PC-9 (cell line): Measurements from ENCODE around the gene CRYGN. TPM values are rescaled to one million over a fixed set of nuclear protein-coding genes. Genes with fewer than 3 reads are reported as not detected.

ENCODE experiments used
- Bru-seq: library from RNA; stranded (reverse); fragments of 400-500 nt; gene quantifications from one replicate; lab custom pipeline; 2021; lab: Mats Ljungman, UMichigan
- BruChase-seq, 2 experiments: library from RNA; stranded (reverse); fragments of 400-500 nt; gene quantifications; one replicate each; lab custom pipeline; 2021; lab: Mats Ljungman, UMichigan
- BruUV-seq: library from RNA; stranded (reverse); fragments of 400-500 nt; replicated peaks from 2 replicates; lab custom pipeline; 2021; lab: Mats Ljungman, UMichigan
- CTCF ChIA-PET: fragments of 300-600 bp; sonication (Branson Sonifier 250); formaldehyde crosslinking; loops from one replicate; lab custom pipeline; 2022; ENCODE audit warnings: antibody characterized with exemption; lab: Charles Lee
- POLR2A ChIA-PET: fragments of 300-600 bp; sonication (Branson Sonifier 250); formaldehyde crosslinking; loops from one replicate; lab custom pipeline; 2022; ENCODE audit warnings: antibody characterized with exemption; ENCODE audit not compliant: unreplicated experiment; lab: Charles Lee
- DNase-seq, 2 experiments: peaks; one replicate each; pipeline versions ENCODE4 v3.0.0 to v3.0.0-alpha.2; 2015 to 2022; ENCODE audit warnings: mixed read lengths in 1 of 2
- H2AFZ ChIP-seq: fragments of 200-600 bp; sonication (generic); 2 replicates; pipeline ENCODE4 v1.8.1; 2017; ENCODE audit warnings: antibody characterized with exemption
- H3F3A ChIP-seq: fragments of 200-600 bp; sonication (generic); 2 replicates; pipeline ENCODE4 v1.8.1; 2017; ENCODE audit warnings: antibody characterized with exemption, mild to moderate bottlenecking, low read depth; ENCODE audit not compliant: insufficient read depth
- H3K27ac ChIP-seq: fragments of 200-600 bp; sonication (generic); 2 replicates; pipeline ENCODE4 v1.6.1; 2016; ENCODE audit warnings: mixed run types
- H3K27me3 ChIP-seq: fragments of 200-600 bp; sonication (generic); 2 replicates; pipeline ENCODE4 v1.6.1; 2016; ENCODE audit warnings: low read depth, mixed run types; ENCODE audit not compliant: insufficient read depth
- H3K36me3 ChIP-seq: fragments of 200-600 bp; sonication (generic); 2 replicates; pipeline ENCODE4 v1.6.1; 2016; ENCODE audit warnings: low read depth, mixed run types
- H3K4me1 ChIP-seq: fragments of 200-600 bp; sonication (generic); replicated peaks from 2 replicates; pipeline ENCODE4 v1.6.1; 2016; ENCODE audit warnings: mixed run types; ENCODE audit not compliant: insufficient read depth
- H3K4me2 ChIP-seq: fragments of 200-600 bp; sonication (generic); 2 replicates; pipeline ENCODE4 v1.6.1; 2017; ENCODE audit warnings: mixed run types
- H3K4me3 ChIP-seq: fragments of 200-600 bp; sonication (generic); 2 replicates; pipeline ENCODE4 v1.6.1; 2016; ENCODE audit warnings: mixed run types
- H3K79me2 ChIP-seq: fragments of 200-600 bp; sonication (generic); 2 replicates; pipeline ENCODE4 v1.6.1; 2017; ENCODE audit warnings: low read depth, mixed run types
- H3K9me2 ChIP-seq: fragments of 200-600 bp; sonication (generic); 2 replicates; pipeline ENCODE4 v1.8.1; 2017; ENCODE audit warnings: mild to moderate bottlenecking; ENCODE audit not compliant: insufficient read depth
- H3K9me3 ChIP-seq: fragments of 200-600 bp; sonication (generic); 2 replicates; pipeline ENCODE4 v1.8.1; 2016; ENCODE audit warnings: low read depth; ENCODE audit not compliant: insufficient read depth
- H4K20me1 ChIP-seq: fragments of 200-600 bp; sonication (generic); 2 replicates; pipeline ENCODE4 v1.8.1; 2017; ENCODE audit not compliant: insufficient read depth
- EZH2 ChIP-seq: fragments of 200-600 bp; sonication (generic); IDR thresholded peaks from 2 replicates; pipeline ENCODE4 v1.8.0; 2017; ENCODE audit warnings: antibody characterized with exemption, low read depth
- intact Hi-C: fragments of 100-400 bp; cut with micrococcal nuclease; formaldehyde crosslinking; loops from one replicate; pipeline ENCODE4 v1.10.0; 2022; ENCODE audit not compliant: unreplicated experiment
- long read RNA-seq: library from polyadenylated mRNA; stranded (forward); transcript quantifications from one replicate; pipeline ENCODE4 v2.0.0, GENCODE V29; 2022
- total RNA-seq: library from RNA; stranded (reverse); gene quantifications from 2 replicates; pipeline ENCODE4 v1.2.3, GENCODE V29; 2021
- TF ChIP-seq, protein P1 (sequence below): fragments of 200-600 bp; sonication (generic); conservative IDR thresholded peaks from 2 replicates; pipeline ENCODE4 v1.6.1; 2017; ENCODE audit warnings: mixed run types, antibody characterized with exemption, mild to moderate bottlenecking, moderate library complexity

CRYGN gene, protein sequence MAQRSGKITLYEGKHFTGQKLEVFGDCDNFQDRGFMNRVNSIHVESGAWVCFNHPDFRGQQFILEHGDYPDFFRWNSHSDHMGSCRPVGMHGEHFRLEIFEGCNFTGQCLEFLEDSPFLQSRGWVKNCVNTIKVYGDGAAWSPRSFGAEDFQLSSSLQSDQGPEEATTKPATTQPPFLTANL
- total RNA-seq = 1.0 and 1.2 TPM in 2 replicates
- Bru-seq, nascent RNA = percentile 17 among the genes with signal in this experiment
- percentile 25 among the genes with signal in this experiment for BruChase-seq, experiment 1, labeled RNA remaining after a 2-hour chase
- percentile 3 among the genes with signal in this experiment for BruChase-seq, experiment 2, labeled RNA remaining after a 6-hour chase
- long read RNA-seq = 0 reads

DNA sequence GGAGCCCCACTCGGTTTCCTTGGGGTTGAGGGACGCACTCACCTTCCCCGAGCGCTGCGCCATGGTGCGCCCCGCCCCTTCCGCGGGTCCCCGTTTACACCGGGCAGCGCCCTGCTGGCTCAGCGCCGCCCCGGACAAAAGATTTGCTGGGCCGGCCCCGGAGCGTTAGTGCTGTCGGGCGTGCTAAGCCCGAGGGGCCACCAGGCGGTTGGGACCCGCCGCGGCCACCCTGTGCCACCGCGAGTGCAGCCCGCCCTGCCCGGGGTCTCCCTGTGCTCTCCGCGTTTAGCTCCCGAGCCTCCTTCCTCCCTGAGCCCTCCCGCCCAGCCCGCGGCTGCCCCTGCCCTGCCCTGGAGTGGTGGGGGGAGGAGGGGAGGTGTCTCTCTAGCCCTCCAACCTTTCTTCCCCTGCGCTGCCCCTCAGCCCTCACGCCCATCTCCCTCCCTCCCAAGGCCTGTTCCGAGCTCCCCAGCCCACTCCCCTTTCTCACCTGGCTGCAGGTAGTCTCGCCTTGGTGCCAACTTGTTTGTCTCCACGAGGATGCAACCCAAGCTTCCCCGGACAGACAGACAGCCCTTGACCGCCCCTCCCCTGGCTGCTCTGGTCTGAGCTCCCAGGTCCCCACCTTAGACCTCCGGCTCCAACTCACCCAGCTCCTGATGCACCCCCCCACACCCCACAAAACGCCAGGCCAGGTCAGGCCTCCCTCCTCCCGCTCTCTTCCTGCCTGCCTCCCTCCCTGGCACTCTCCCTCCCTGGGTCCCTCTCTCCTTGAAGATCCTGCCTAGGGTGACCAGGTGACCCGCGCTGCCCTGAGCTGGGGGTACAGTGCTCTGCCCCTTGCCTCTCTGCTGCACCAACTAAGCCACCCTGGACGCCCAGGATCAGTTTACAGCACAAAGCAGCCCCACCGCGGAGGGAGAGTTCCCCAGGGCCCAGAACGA is at the start of gene CRYGN:
CRYGN (minus strand) TSS at position 287 of the 944 bp plus-strand sequence; CDS start at position 63, 224 bp downstream.
- peaks cover 10% of the 10 kb centered on the region; the same call in 1 of the 2 replicates for H3K27me3 ChIP-seq
- no peaks in the 10 kb centered on the region for H3F3A ChIP-seq
- ChIA-PET POLR2A (no interaction called here), CTCF (interaction anchor here (0.5 to 0.6 kb wide), 2 partner anchors 184 to 350 kb away, joined by 3 to 8 read pairs; no protein-coding TSS in a partner anchor)
- H2AFZ ChIP-seq = no peak within 1 kb of the TSS
- H3K9me2 ChIP-seq = no peaks in the 10 kb centered on the region
- no TSS peak for BruUV-seq
- no peak within 1 kb of the TSS for H3K27ac ChIP-seq
- no peaks in the 10 kb centered on the region for H4K20me1 ChIP-seq
- H3K4me2 ChIP-seq = no peak within 1 kb of the TSS
- TF ChIP-seq, protein P1, sequence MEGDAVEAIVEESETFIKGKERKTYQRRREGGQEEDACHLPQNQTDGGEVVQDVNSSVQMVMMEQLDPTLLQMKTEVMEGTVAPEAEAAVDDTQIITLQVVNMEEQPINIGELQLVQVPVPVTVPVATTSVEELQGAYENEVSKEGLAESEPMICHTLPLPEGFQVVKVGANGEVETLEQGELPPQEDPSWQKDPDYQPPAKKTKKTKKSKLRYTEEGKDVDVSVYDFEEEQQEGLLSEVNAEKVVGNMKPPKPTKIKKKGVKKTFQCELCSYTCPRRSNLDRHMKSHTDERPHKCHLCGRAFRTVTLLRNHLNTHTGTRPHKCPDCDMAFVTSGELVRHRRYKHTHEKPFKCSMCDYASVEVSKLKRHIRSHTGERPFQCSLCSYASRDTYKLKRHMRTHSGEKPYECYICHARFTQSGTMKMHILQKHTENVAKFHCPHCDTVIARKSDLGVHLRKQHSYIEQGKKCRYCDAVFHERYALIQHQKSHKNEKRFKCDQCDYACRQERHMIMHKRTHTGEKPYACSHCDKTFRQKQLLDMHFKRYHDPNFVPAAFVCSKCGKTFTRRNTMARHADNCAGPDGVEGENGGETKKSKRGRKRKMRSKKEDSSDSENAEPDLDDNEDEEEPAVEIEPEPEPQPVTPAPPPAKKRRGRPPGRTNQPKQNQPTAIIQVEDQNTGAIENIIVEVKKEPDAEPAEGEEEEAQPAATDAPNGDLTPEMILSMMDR = no peak
- TF ChIP-seq EZH2 = no peak
- no peaks in the 10 kb centered on the region for H3K9me3 ChIP-seq
- no peaks in the 10 kb centered on the region for H3K4me1 ChIP-seq
- peak in 1 of 2 experiments; percentile 37 for DNase-seq
- intact Hi-C loops = no loop called here
- H3K79me2 ChIP-seq = no peaks in the 10 kb centered on the region
- no peak within 1 kb of the TSS for H3K4me3 ChIP-seq
- no peaks in the 10 kb centered on the region for H3K36me3 ChIP-seq

DNA sequence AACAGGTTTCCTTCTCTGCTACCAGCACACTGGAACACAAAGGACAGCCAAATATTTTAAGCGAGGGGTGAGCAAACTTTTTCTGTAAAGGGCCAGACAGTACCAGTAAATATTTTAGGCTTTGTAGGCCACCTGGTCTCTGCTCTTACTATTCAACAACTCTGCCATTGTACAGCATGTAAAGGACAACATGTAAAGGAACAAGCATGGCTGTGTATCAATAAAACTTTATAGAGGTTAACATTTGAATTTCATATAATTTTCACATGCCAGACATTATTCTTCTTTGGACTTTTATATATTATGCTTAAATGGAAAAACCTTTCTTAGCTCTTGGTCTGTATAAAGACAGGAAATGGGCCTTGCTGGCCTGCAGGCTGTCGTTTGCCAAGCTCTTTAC is 49.6 kb upstream of the CRYGN start:
- Histone ChIP-seq H3K27me3 (no peaks in the 10 kb centered on the region), H2AFZ (no peak overlapping the region), H4K20me1 (peaks cover 13% of the 10 kb centered on the region; the same call in 1 of the 2 replicates), H3K79me2 (peaks cover 99% of the 10 kb centered on the region), H3K9me3 (no peaks in the 10 kb centered on the region), H3K4me2 (no peak overlapping the region), H3F3A (peaks cover 77% of the 10 kb centered on the region), H3K36me3 (peaks cover 57% of the 10 kb centered on the region), H3K4me1 (peaks cover 65% of the 10 kb centered on the region), H3K4me3 (no peak overlapping the region), H3K27ac (no peak overlapping the region), H3K9me2 (no peaks in the 10 kb centered on the region)
- TF ChIP-seq EZH2 = no peak
- TF ChIP-seq, protein P1 = no peak
- ChIA-PET POLR2A (interaction anchor here (0.9 kb wide), 1 partner anchor 30 kb away, joined by 3 read pairs; the partner anchor contains the start of gene RHEB), CTCF (no interaction called here)
- DNase-seq = no peak
- no TSS peak for BruUV-seq
- intact Hi-C loops = no loop called here

DNA sequence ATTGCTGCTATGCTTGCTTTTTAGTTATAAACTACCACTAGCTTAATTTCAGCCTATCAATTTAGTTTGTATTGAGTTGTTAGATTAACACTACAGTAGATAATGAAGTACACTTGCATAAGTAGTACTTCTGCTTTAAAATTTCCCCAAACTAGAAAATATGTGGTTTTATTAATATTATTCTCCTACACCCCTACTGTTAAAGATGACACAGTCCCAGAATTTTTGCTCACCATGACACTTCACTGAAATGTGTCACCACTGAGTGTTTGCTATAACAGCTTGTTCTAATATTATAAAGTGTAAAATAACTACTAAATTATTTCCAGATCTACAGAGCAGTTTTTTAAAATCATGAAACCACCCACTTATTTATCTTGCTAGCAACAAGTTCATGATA is 48.2 kb upstream of the CRYGN start:
- Histone ChIP-seq H3K27ac (peak overlapping the region; percentile 17; the same call in 1 of the 2 replicates), H3K4me3 (no peak overlapping the region), H3K36me3 (peaks cover 69% of the 10 kb centered on the region), H3K4me1 (peaks cover 65% of the 10 kb centered on the region), H2AFZ (no peak overlapping the region), H3K9me2 (no peaks in the 10 kb centered on the region), H3K4me2 (no peak overlapping the region), H3F3A (peaks cover 76% of the 10 kb centered on the region), H4K20me1 (peaks cover 4% of the 10 kb centered on the region; the same call in 1 of the 2 replicates), H3K27me3 (no peaks in the 10 kb centered on the region), H3K79me2 (peaks cover 99% of the 10 kb centered on the region), H3K9me3 (no peaks in the 10 kb centered on the region)
- DNase-seq = no peak
- intact Hi-C loops = no loop called here
- ChIA-PET CTCF (interaction anchor here (0.7 to 1.1 kb wide), 2 partner anchors 21 to 613 kb away, joined by 3 to 5 read pairs; no protein-coding TSS in a partner anchor), POLR2A (no interaction called here)
- BruUV-seq = no TSS peak
- TF ChIP-seq, protein P1 = no peak
- TF ChIP-seq EZH2 = no peak
